ENCODE measurements around the gene RICTOR. TPM values are rescaled to one million over a fixed set of nuclear protein-coding genes. Genes with fewer than 3 reads are reported as not detected.

RICTOR gene
- total RNA-seq, 4 donors from 2014 or later: 11.1 to 32.6 (median 18.2) TPM

GRCh38 chr5:39059064-39059463 is 15.1 kb downstream of the RICTOR start:
- H3K27me3 ChIP-seq: no peaks in the 10 kb centered on the region
- no peaks in the 10 kb centered on the region for H3K9me3 ChIP-seq
- WGBS, 2 donors: 79 to 81% methylated on average over 2 of the region's 2 CpGs
- peaks cover 0 to 9% (median 0%) of the 10 kb centered on the region in 3 donors for H3K36me3 ChIP-seq
- peaks cover 0 to 54% (median 3%) of the 10 kb centered on the region in 3 donors for H3K4me1 ChIP-seq
- no peak for TF ChIP-seq POLR2A (IDR thresholded peaks at IDR 0.05)
- no peak for TF ChIP-seq CTCF (IDR thresholded peaks at IDR 0.05)
- no peak overlapping the region for H3K4me3 ChIP-seq
- no peak overlapping the region for H3K27ac ChIP-seq
- intact Hi-C loops (cut with DNase I): no loop called here
- DNase-seq: no peak

- WGBS, 2 donors: 49 to 53% methylated on average over 2 of the region's 2 CpGs
- Histone ChIP-seq H3K36me3 (peaks cover 0 to 9% (median 0%) of the 10 kb centered on the region in 3 donors), H3K27me3 (no peaks in the 10 kb centered on the region), H3K4me1 (peaks cover 0 to 49% (median 3%) of the 10 kb centered on the region in 3 donors), H3K27ac (peak overlapping the region in 2 of 4 donors; percentile 20 to 23), H3K4me3 (peak overlapping the region in 3 of 4 donors; percentile 12 to 52 (median 17)), H3K9me3 (no peaks in the 10 kb centered on the region)
- intact Hi-C loops (cut with DNase I): no loop called here
- no peak for DNase-seq
- TF ChIP-seq POLR2A (IDR thresholded peaks at IDR 0.05): no peak
- TF ChIP-seq CTCF (IDR thresholded peaks at IDR 0.05): no peak
Measured at GRCh38 chr5:39058178-39058921, 15.8 kb downstream of the RICTOR start.

GRCh38 chr5:39057734-39058133 is 16.5 kb downstream of the RICTOR start:
- H3K27ac ChIP-seq: peak overlapping the region in 2 of 4 donors; percentile 20 to 23

GRCh38 chr5:39055768-39056398 is 18.3 kb downstream of the RICTOR start:
- H3K9me3 ChIP-seq: no peaks in the 10 kb centered on the region
- H3K4me3 ChIP-seq: no peak overlapping the region
- H3K27ac ChIP-seq: no peak overlapping the region
- no peak for TF ChIP-seq CTCF (IDR thresholded peaks at IDR 0.05)
- TF ChIP-seq POLR2A (IDR thresholded peaks at IDR 0.05): no peak
- WGBS, 2 donors: 89 to 97% methylated on average over 5 of the region's 5 CpGs
- DNase-seq: no peak
- H3K4me1 ChIP-seq: peaks cover 0 to 43% (median 0%) of the 10 kb centered on the region in 3 donors
- H3K27me3 ChIP-seq: no peaks in the 10 kb centered on the region
- intact Hi-C loops (cut with DNase I): no loop called here
- peaks cover 0 to 9% (median 0%) of the 10 kb centered on the region in 3 donors for H3K36me3 ChIP-seq

More at GRCh38 chr5:39057734-39058133, 16.5 kb downstream of the RICTOR start:
- Histone ChIP-seq H3K27me3 (no peaks in the 10 kb centered on the region), H3K4me3 (peak overlapping the region in 3 of 4 donors; percentile 12 to 52 (median 17)), H3K4me1 (peaks cover 0 to 49% (median 2%) of the 10 kb centered on the region in 3 donors), H3K36me3 (peaks cover 0 to 9% (median 0%) of the 10 kb centered on the region in 3 donors), H3K9me3 (no peaks in the 10 kb centered on the region)
- no peak for TF ChIP-seq POLR2A (IDR thresholded peaks at IDR 0.05)
- TF ChIP-seq CTCF (IDR thresholded peaks at IDR 0.05): no peak
- intact Hi-C loops (cut with DNase I): no loop called here
- DNase-seq: no peak
- WGBS, 2 donors: 4 to 9% methylated on average over 2 of the region's 2 CpGs

All from esophagus squamous epithelium (tissue), 5 donors.